GM19351 (cell line): Measurements from ENCODE around the gene S100A1.
"Not testable (repeated sequence)": the region's sequence is repeated elsewhere in the genome, so short reads cannot be mapped to it uniquely, and the experiment has no call there.

ENCODE experiments used
- ATAC-seq: cut with Tn5 transposase; IDR thresholded peaks from one replicate; pipeline ENCODE4 v1.9.1; 2021; ENCODE audit warnings: mild to moderate bottlenecking, moderate library complexity; ENCODE audit not compliant: unreplicated experiment

The S100A1 gene

GRCh38 chr1:153651771-153652170, 23.5 kb downstream of the S100A1 start:
- no peak for ATAC-seq

- no peak for ATAC-seq
These were observed 24.7 kb downstream of the S100A1 start for GRCh38 chr1:153652805-153653500.

GRCh38 chr1:153655333-153655732, 27.1 kb downstream of the S100A1 start:
- no peak for ATAC-seq

- ATAC-seq: peak; percentile 94
These were observed 30.4 kb downstream of the S100A1 start, which contains the start of gene SNAPIN for GRCh38 chr1:153658400-153659174. TSS of gene SNAPIN (plus strand) at chr1:153658703. CDS start at chr1:153658744, 41 bp downstream.

GRCh38 chr1:153659175-153659534, 30.9 kb downstream of the S100A1 start:
- no peak for ATAC-seq

- ATAC-seq: no peak
These were observed 31.4 kb downstream of the S100A1 start for GRCh38 chr1:153659656-153660055.

GRCh38 chr1:153661111-153661708, 33.0 kb downstream of the S100A1 start:
- no peak for ATAC-seq

GRCh38 chr1:153662269-153662668, 34.0 kb downstream of the S100A1 start:
- no peak for ATAC-seq

- ATAC-seq: no peak
These were observed 35.0 kb downstream of the S100A1 start for GRCh38 chr1:153663211-153663610.

GRCh38 chr1:153667439-153667838, 39.2 kb downstream of the S100A1 start:
- ATAC-seq: no peak

GRCh38 chr1:153668672-153669071, 40.4 kb downstream of the S100A1 start:
- not testable (repeated sequence) for ATAC-seq

- ATAC-seq: no peak
These were observed 41.4 kb downstream of the S100A1 start for GRCh38 chr1:153669606-153670005.

- ATAC-seq: peak; percentile 8
These were observed 42.1 kb downstream of the S100A1 start for GRCh38 chr1:153670257-153670858.

GRCh38 chr1:153670859-153671627, 42.8 kb downstream of the S100A1 start, which contains the start of gene ILF2:
TSS of gene ILF2 (minus strand) at chr1:153670993. CDS start at chr1:153670922, 71 bp downstream.
- peak; percentile 89 for ATAC-seq

- ATAC-seq: peak; percentile 22
These were observed 43.6 kb downstream of the S100A1 start for GRCh38 chr1:153671628-153672353.

- ATAC-seq: no peak
These were observed 45.3 kb downstream of the S100A1 start for GRCh38 chr1:153673511-153673910.

- ATAC-seq: no peak
These were observed 49.7 kb downstream of the S100A1 start for GRCh38 chr1:153677718-153678518.

GRCh38 chr1:153678519-153679336, 50.5 kb downstream of the S100A1 start, which contains the start of gene NPR1:
TSS of gene NPR1 (plus strand) at chr1:153678688. CDS start at chr1:153679109, 421 bp downstream.
- no peak for ATAC-seq
